GM12872 (cell line): ENCODE results near the gene CREBZF.

Source experiments
- TF ChIP-seq, protein P1 (sequence below): IDR thresholded peaks from 3 replicates; pipeline ENCODE4 v1.5.1; 2011; ENCODE audit warnings: low read depth, mild to moderate bottlenecking, low read length, moderate library complexity; ENCODE audit not compliant: insufficient read depth

The CREBZF gene

GRCh38 chr11:85627332-85627997 is 37.5 kb downstream of the CREBZF start, which contains the start of gene DLG2:
TSS of gene DLG2 (minus strand) at chr11:85627344.
- TF ChIP-seq, protein P1, sequence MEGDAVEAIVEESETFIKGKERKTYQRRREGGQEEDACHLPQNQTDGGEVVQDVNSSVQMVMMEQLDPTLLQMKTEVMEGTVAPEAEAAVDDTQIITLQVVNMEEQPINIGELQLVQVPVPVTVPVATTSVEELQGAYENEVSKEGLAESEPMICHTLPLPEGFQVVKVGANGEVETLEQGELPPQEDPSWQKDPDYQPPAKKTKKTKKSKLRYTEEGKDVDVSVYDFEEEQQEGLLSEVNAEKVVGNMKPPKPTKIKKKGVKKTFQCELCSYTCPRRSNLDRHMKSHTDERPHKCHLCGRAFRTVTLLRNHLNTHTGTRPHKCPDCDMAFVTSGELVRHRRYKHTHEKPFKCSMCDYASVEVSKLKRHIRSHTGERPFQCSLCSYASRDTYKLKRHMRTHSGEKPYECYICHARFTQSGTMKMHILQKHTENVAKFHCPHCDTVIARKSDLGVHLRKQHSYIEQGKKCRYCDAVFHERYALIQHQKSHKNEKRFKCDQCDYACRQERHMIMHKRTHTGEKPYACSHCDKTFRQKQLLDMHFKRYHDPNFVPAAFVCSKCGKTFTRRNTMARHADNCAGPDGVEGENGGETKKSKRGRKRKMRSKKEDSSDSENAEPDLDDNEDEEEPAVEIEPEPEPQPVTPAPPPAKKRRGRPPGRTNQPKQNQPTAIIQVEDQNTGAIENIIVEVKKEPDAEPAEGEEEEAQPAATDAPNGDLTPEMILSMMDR: no peak

- TF ChIP-seq, protein P1: no peak
Observed at GRCh38 chr11:85626496-85626895, 38.4 kb downstream of the CREBZF start.

- TF ChIP-seq, protein P1: no peak
Observed at GRCh38 chr11:85620256-85620655, 44.7 kb downstream of the CREBZF start.

GRCh38 chr11:85619499-85619898 is 45.4 kb downstream of the CREBZF start:
- TF ChIP-seq, protein P1: no peak
